Nasal cavity respiratory epithelium epithelial cell of viscerocranial mucosa (primary cell): ENCODE data around the gene TAS2R46. TPM values are rescaled to one million over a fixed set of nuclear protein-coding genes. Genes with fewer than 3 reads are reported as not detected.

Experiments
- total RNA-seq: library from RNA; depleted of rRNA; stranded (reverse); fragments of >200 nt; gene quantifications from 2 replicates; pipeline ENCODE4 v1.2.3, GENCODE V29; 2014

Gene TAS2R46
- total RNA-seq = 0.34 and 5.1 TPM in 2 replicates

GRCh38 chr12:11062194-11062593 lies at the start of gene TAS2R46:
TSS of gene TAS2R46 (minus strand) at chr12:11062294. CDS start at chr12:11062294, 0 bp downstream.

GRCh38 chr12:11092128-11092527 lies 30.0 kb upstream of the TAS2R46 start, which contains the start of gene TAS2R43:
TSS of gene TAS2R43 (minus strand) at chr12:11092313. CDS start at chr12:11092229, 84 bp downstream.

GRCh38 chr12:11031307-11031706 lies 30.8 kb downstream of the TAS2R46 start, which contains the start of gene TAS2R31:
TSS of gene TAS2R31 (minus strand) at chr12:11031407. CDS start at chr12:11031335, 72 bp downstream.

GRCh38 chr12:11022520-11022919 lies 39.6 kb downstream of the TAS2R46 start, which contains the start of gene TAS2R19:
TSS of gene TAS2R19 (minus strand) at chr12:11022620. CDS start at chr12:11022571, 49 bp downstream.

Other genes with a start within 250 kb of the TAS2R46 start
- 1.4 TPM in 1 of 2 replicates, not detected in the other for gene TAS2R10, start 235.9 kb downstream of the TAS2R46 start, total RNA-seq
- 1.4 TPM in 1 of 2 replicates, not detected in the other for gene PRR4, start 212.8 kb downstream of the TAS2R46 start, total RNA-seq
- gene PRH1, start 178.0 kb downstream of the TAS2R46 start, total RNA-seq = 4.1 and 15.9 TPM in 2 replicates
- gene TAS2R13, start 152.7 kb downstream of the TAS2R46 start, total RNA-seq = under 0.01 and 3.3 TPM in 2 replicates
- 0.34 TPM in 1 of 2 replicates, not detected in the other for gene PRH2, start 133.1 kb downstream of the TAS2R46 start, total RNA-seq
- 0.68 and 4.1 TPM in 2 replicates for gene TAS2R14, start 123.0 kb downstream of the TAS2R46 start, total RNA-seq
- gene TAS2R50, start 75.4 kb downstream of the TAS2R46 start, total RNA-seq = 0.34 and 5.9 TPM in 2 replicates
- 0.34 and 6.2 TPM in 2 replicates for gene TAS2R20, start 64.0 kb downstream of the TAS2R46 start, total RNA-seq
- gene TAS2R19, start 39.7 kb downstream of the TAS2R46 start, total RNA-seq = 0.34 and 7.6 TPM in 2 replicates
- 0.68 and 5.6 TPM in 2 replicates for gene TAS2R31, start 30.9 kb downstream of the TAS2R46 start, total RNA-seq
- gene TAS2R43, start 30.0 kb upstream of the TAS2R46 start, total RNA-seq = 0.34 TPM in 1 of 2 replicates, not detected in the other
- 0.68 and 8.0 TPM in 2 replicates for gene TAS2R30, start 72.3 kb upstream of the TAS2R46 start, total RNA-seq
- 3.8 and 5.2 TPM in 2 replicates for gene SMIM10L1, start 108.9 kb upstream of the TAS2R46 start, total RNA-seq
- not detected in 2 replicates for gene TAS2R42, start 124.6 kb upstream of the TAS2R46 start, total RNA-seq
- not detected in 2 replicates for gene PRB3, start 207.4 kb upstream of the TAS2R46 start, total RNA-seq
- gene PRB4, start 248.1 kb upstream of the TAS2R46 start, total RNA-seq = not detected in 2 replicates